ENCODE results near the gene KANSL1L. TPM values are rescaled to one million over a fixed set of nuclear protein-coding genes. Genes with fewer than 3 reads are reported as not detected.
"Not testable (repeated sequence)": the region's sequence is repeated elsewhere in the genome, so short reads cannot be mapped to it uniquely, and the experiment has no call there.

KANSL1L gene
- total RNA-seq, 2 donors from 2014 or later = 3.4 to 5.6 TPM

GRCh38 chr2:210189452-210190138 lies 18.4 kb upstream of the KANSL1L start:
- H3K27ac Mint-ChIP-seq = no peak overlapping the region
- DNase-seq = no peak
- no peak for ATAC-seq
- H3K9me3 ChIP-seq (ENCODE audit: control insufficient read depth, low read length, poor library complexity, severe bottlenecking) = no peaks in the 10 kb centered on the region
- peaks cover 5% of the 10 kb centered on the region for H3K27me3 Mint-ChIP-seq
- no peaks in the 10 kb centered on the region for H3K36me3 Mint-ChIP-seq (ENCODE audit: low read depth)
- no peaks in the 10 kb centered on the region for H3K4me1 Mint-ChIP-seq
- no peak overlapping the region for H3K4me3 Mint-ChIP-seq

- H3K27ac Mint-ChIP-seq = no peak overlapping the region
- H3K36me3 Mint-ChIP-seq (ENCODE audit: low read depth) = no peaks in the 10 kb centered on the region
- ATAC-seq = no peak
- H3K4me1 Mint-ChIP-seq = no peaks in the 10 kb centered on the region
- no peaks in the 10 kb centered on the region for H3K9me3 ChIP-seq (ENCODE audit: control insufficient read depth, low read length, poor library complexity, severe bottlenecking)
- H3K27me3 Mint-ChIP-seq = peaks cover 5% of the 10 kb centered on the region
- no peak overlapping the region for H3K4me3 Mint-ChIP-seq
- DNase-seq = no peak
Observed at GRCh38 chr2:210188755-210189154, 17.5 kb upstream of the KANSL1L start.

GRCh38 chr2:210188190-210188589 lies 17.0 kb upstream of the KANSL1L start:
- Mint-ChIP-seq H3K27me3 (peaks cover 5% of the 10 kb centered on the region), H3K36me3 (ENCODE audit: low read depth) (no peaks in the 10 kb centered on the region), H3K4me3 (no peak overlapping the region), H3K4me1 (no peaks in the 10 kb centered on the region), H3K27ac (no peak overlapping the region)
- H3K9me3 ChIP-seq (ENCODE audit: control insufficient read depth, low read length, poor library complexity, severe bottlenecking) = no peaks in the 10 kb centered on the region
- no peak for ATAC-seq
- DNase-seq = no peak

GRCh38 chr2:210183936-210184335 lies 12.7 kb upstream of the KANSL1L start:
- ATAC-seq; H3K36me3 Mint-ChIP-seq (ENCODE audit: low read depth); H3K4me3 Mint-ChIP-seq; H3K27ac Mint-ChIP-seq; H3K4me1 Mint-ChIP-seq; H3K9me3 ChIP-seq (ENCODE audit: control insufficient read depth, low read length, poor library complexity, severe bottlenecking); DNase-seq: not testable (repeated sequence)
- peaks cover 11% of the 10 kb centered on the region for H3K27me3 Mint-ChIP-seq

- H3K27me3 Mint-ChIP-seq = peaks cover 21% of the 10 kb centered on the region
- peak overlapping the region; percentile 37 for H3K4me3 Mint-ChIP-seq
Observed at GRCh38 chr2:210181606-210182088, 10.4 kb upstream of the KANSL1L start.

GRCh38 chr2:210181033-210181605 lies 9.9 kb upstream of the KANSL1L start:
- H3K27ac Mint-ChIP-seq; H3K9me3 ChIP-seq (ENCODE audit: control insufficient read depth, low read length, poor library complexity, severe bottlenecking); H3K4me1 Mint-ChIP-seq; H3K36me3 Mint-ChIP-seq (ENCODE audit: low read depth); DNase-seq; ATAC-seq: not testable (repeated sequence)
- Mint-ChIP-seq H3K27me3 (peaks cover 24% of the 10 kb centered on the region), H3K4me3 (peak overlapping the region; percentile 37)

More at GRCh38 chr2:210181606-210182088, 10.4 kb upstream of the KANSL1L start:
- H3K36me3 Mint-ChIP-seq (ENCODE audit: low read depth); ATAC-seq; H3K4me1 Mint-ChIP-seq; H3K9me3 ChIP-seq (ENCODE audit: control insufficient read depth, low read length, poor library complexity, severe bottlenecking); H3K27ac Mint-ChIP-seq; DNase-seq: not testable (repeated sequence)

GRCh38 chr2:210180477-210180876 lies 9.3 kb upstream of the KANSL1L start:
- Mint-ChIP-seq H3K4me3 (no peak overlapping the region), H3K4me1 (no peaks in the 10 kb centered on the region), H3K27me3 (peaks cover 26% of the 10 kb centered on the region), H3K27ac (no peak overlapping the region), H3K36me3 (ENCODE audit: low read depth) (peaks cover 2% of the 10 kb centered on the region)
- ATAC-seq (no peak), DNase-seq (no peak)
- H3K9me3 ChIP-seq (ENCODE audit: control insufficient read depth, low read length, poor library complexity, severe bottlenecking) = no peaks in the 10 kb centered on the region

- no peaks in the 10 kb centered on the region for H3K4me1 Mint-ChIP-seq
- no peak for DNase-seq
Observed at GRCh38 chr2:210179351-210179990, 8.3 kb upstream of the KANSL1L start.

GRCh38 chr2:210177769-210178168 lies 6.6 kb upstream of the KANSL1L start:
- no peak for DNase-seq
- Mint-ChIP-seq H3K36me3 (ENCODE audit: low read depth) (peaks cover 2% of the 10 kb centered on the region), H3K4me1 (peaks cover under 1% of the 10 kb centered on the region), H3K27me3 (peaks cover 25% of the 10 kb centered on the region), H3K27ac (no peak overlapping the region), H3K4me3 (no peak overlapping the region)
- H3K9me3 ChIP-seq (ENCODE audit: control insufficient read depth, low read length, poor library complexity, severe bottlenecking) = no peaks in the 10 kb centered on the region
- ATAC-seq = no peak

More at GRCh38 chr2:210179351-210179990, 8.3 kb upstream of the KANSL1L start:
- H3K9me3 ChIP-seq (ENCODE audit: control insufficient read depth, low read length, poor library complexity, severe bottlenecking) = no peaks in the 10 kb centered on the region
- Mint-ChIP-seq H3K4me3 (no peak overlapping the region), H3K27ac (no peak overlapping the region), H3K27me3 (peaks cover 26% of the 10 kb centered on the region), H3K36me3 (ENCODE audit: low read depth) (peaks cover 2% of the 10 kb centered on the region)
- ATAC-seq = no peak

GRCh38 chr2:210177115-210177514 lies 5.9 kb upstream of the KANSL1L start:
- not testable (repeated sequence) for H3K9me3 ChIP-seq (ENCODE audit: control insufficient read depth, low read length, poor library complexity, severe bottlenecking); H3K36me3 Mint-ChIP-seq (ENCODE audit: low read depth); ATAC-seq; H3K4me1 Mint-ChIP-seq; DNase-seq; H3K27ac Mint-ChIP-seq; H3K4me3 Mint-ChIP-seq
- H3K27me3 Mint-ChIP-seq = peaks cover 19% of the 10 kb centered on the region

GRCh38 chr2:210174086-210174485 lies 2.9 kb upstream of the KANSL1L start:
- Mint-ChIP-seq H3K27me3 (peaks cover 14% of the 10 kb centered on the region), H3K27ac (no peak overlapping the region), H3K4me3 (no peak overlapping the region), H3K4me1 (peaks cover 12% of the 10 kb centered on the region), H3K36me3 (ENCODE audit: low read depth) (no peaks in the 10 kb centered on the region)
- DNase-seq = no peak
- no peak for ATAC-seq
- H3K9me3 ChIP-seq (ENCODE audit: control insufficient read depth, low read length, poor library complexity, severe bottlenecking) = no peaks in the 10 kb centered on the region

- DNase-seq (no peak), ATAC-seq (no peak)
- Mint-ChIP-seq H3K27ac (peak overlapping the region; percentile 96), H3K36me3 (ENCODE audit: low read depth) (no peaks in the 10 kb centered on the region), H3K4me1 (peaks cover 18% of the 10 kb centered on the region), H3K4me3 (peak overlapping the region; percentile 97), H3K27me3 (peaks cover 5% of the 10 kb centered on the region)
- H3K9me3 ChIP-seq (ENCODE audit: control insufficient read depth, low read length, poor library complexity, severe bottlenecking) = no peaks in the 10 kb centered on the region
Observed at GRCh38 chr2:210172219-210172575, 988 bp upstream of the KANSL1L start.

GRCh38 chr2:210170446-210171303 lies 534 bp downstream of the KANSL1L start:
- DNase-seq = peak; percentile 93 to 94 (median 94)
- no peaks in the 10 kb centered on the region for H3K36me3 Mint-ChIP-seq (ENCODE audit: low read depth)
- no peaks in the 10 kb centered on the region for H3K27me3 Mint-ChIP-seq
- peaks cover 18% of the 10 kb centered on the region for H3K4me1 Mint-ChIP-seq
- H3K4me3 Mint-ChIP-seq = peak overlapping the region; percentile 97
- H3K9me3 ChIP-seq (ENCODE audit: control insufficient read depth, low read length, poor library complexity, severe bottlenecking) = no peaks in the 10 kb centered on the region
- ATAC-seq = peak; percentile 75
- H3K27ac Mint-ChIP-seq = peak overlapping the region; percentile 96

Measured in T-helper 17 cell (primary cell).